Measurements from ENCODE around the gene TECPR1.

The TECPR1 gene

GRCh38 chr7:98242342-98242741 lies 9.7 kb downstream of the TECPR1 start:
- no peak for DNase-seq

GRCh38 chr7:98241674-98242241 lies 10.3 kb downstream of the TECPR1 start:
- no peak for DNase-seq

- no peak for DNase-seq
These were observed 10.9 kb downstream of the TECPR1 start for GRCh38 chr7:98240961-98241673.

GRCh38 chr7:98238976-98239375 lies 13.1 kb downstream of the TECPR1 start:
- no peak for DNase-seq

- DNase-seq: no peak
These were observed 14.0 kb downstream of the TECPR1 start for GRCh38 chr7:98238076-98238475.

- no peak for DNase-seq
These were observed 15.5 kb downstream of the TECPR1 start for GRCh38 chr7:98236355-98237185.

GRCh38 chr7:98235901-98236300 lies 16.1 kb downstream of the TECPR1 start:
- DNase-seq: no peak

- DNase-seq: no peak
These were observed 17.4 kb downstream of the TECPR1 start for GRCh38 chr7:98234429-98235147.

GRCh38 chr7:98233219-98234070 lies 18.6 kb downstream of the TECPR1 start:
- no peak for DNase-seq

- no peak for DNase-seq
These were observed 19.2 kb downstream of the TECPR1 start for GRCh38 chr7:98232799-98233198.

- no peak for DNase-seq
These were observed 19.8 kb downstream of the TECPR1 start for GRCh38 chr7:98232263-98232585.

- no peak for DNase-seq
These were observed 20.4 kb downstream of the TECPR1 start for GRCh38 chr7:98231493-98232262.

- DNase-seq: no peak
These were observed 21.1 kb downstream of the TECPR1 start for GRCh38 chr7:98230746-98231471.

GRCh38 chr7:98229991-98230745 lies 21.9 kb downstream of the TECPR1 start:
- no peak for DNase-seq

GRCh38 chr7:98229441-98229840 lies 22.6 kb downstream of the TECPR1 start:
- DNase-seq: no peak

- DNase-seq: no peak
These were observed 23.2 kb downstream of the TECPR1 start for GRCh38 chr7:98228801-98229200.

- DNase-seq: no peak
These were observed 24.1 kb downstream of the TECPR1 start for GRCh38 chr7:98227939-98228338.

GRCh38 chr7:98225913-98226614 lies 26.0 kb downstream of the TECPR1 start:
- no peak for DNase-seq

GRCh38 chr7:98224701-98225181 lies 27.3 kb downstream of the TECPR1 start:
- DNase-seq: no peak
